ENCODE data around the gene CFAP54. TPM values are rescaled to one million over a fixed set of nuclear protein-coding genes. Genes with fewer than 3 reads are reported as not detected.

Gene CFAP54
- total RNA-seq, 1 donor from 2014 or later: 1.1 TPM

GRCh38 chr12:96497855-96498254, 8.5 kb downstream of the CFAP54 start:
- no peaks in the 10 kb centered on the region for H4K20me1 ChIP-seq (ENCODE audit: insufficient read depth, low read length)
- no peaks in the 10 kb centered on the region for H3K9me3 Mint-ChIP-seq (ENCODE audit: unreplicated experiment)
- H3K4me1 ChIP-seq (ENCODE audit: insufficient read depth, low read length): peaks cover 10% of the 10 kb centered on the region
- H3K27me3 Mint-ChIP-seq (ENCODE audit: low read depth, unreplicated experiment): no peaks in the 10 kb centered on the region
- FAIRE-seq (no peak), DNase-seq (ENCODE audit: low read depth) (no peak)
- H3K79me2 ChIP-seq (ENCODE audit: insufficient read depth, low read length): no peaks in the 10 kb centered on the region
- H3K9ac ChIP-seq (ENCODE audit: low read length): no peak overlapping the region
- no peak overlapping the region for H3K4me3 ChIP-seq (ENCODE audit: insufficient read depth, low read depth, low read length)
- no peaks in the 10 kb centered on the region for H3K27me3 ChIP-seq (ENCODE audit: insufficient read depth, low read length)
- no peaks in the 10 kb centered on the region for H3K36me3 ChIP-seq (ENCODE audit: insufficient read depth, low read length)
- H3K9me3 ChIP-seq (ENCODE audit: insufficient read depth, low read depth, low read length): no peaks in the 10 kb centered on the region
- TF ChIP-seq CTCF (IDR thresholded peaks at IDR 0.05; ENCODE audit: insufficient read depth, low read depth, low read length) (no peak), EZH2 (IDR thresholded peaks at IDR 0.05; ENCODE audit: insufficient read depth, low read length) (no peak)
- no peak overlapping the region for H3K4me2 ChIP-seq (ENCODE audit: low read length)
- H2AFZ ChIP-seq (ENCODE audit: low read depth, low read length): no peak overlapping the region
- H3K27ac Mint-ChIP-seq (ENCODE audit: unreplicated experiment): no peak overlapping the region
- no peak overlapping the region for H3K4me3 Mint-ChIP-seq (ENCODE audit: unreplicated experiment)
- H3K4me1 Mint-ChIP-seq (ENCODE audit: low read depth, unreplicated experiment): peaks cover 26% of the 10 kb centered on the region
- H3K27ac ChIP-seq (ENCODE audit: low read depth, low read length): no peak overlapping the region
- H3K36me3 Mint-ChIP-seq (ENCODE audit: low read depth, unreplicated experiment): no peaks in the 10 kb centered on the region

- Mint-ChIP-seq H3K9me3 (ENCODE audit: unreplicated experiment) (no peaks in the 10 kb centered on the region), H3K27me3 (ENCODE audit: low read depth, unreplicated experiment) (no peaks in the 10 kb centered on the region), H3K4me1 (ENCODE audit: low read depth, unreplicated experiment) (peaks cover 26% of the 10 kb centered on the region), H3K4me3 (ENCODE audit: unreplicated experiment) (no peak overlapping the region), H3K27ac (ENCODE audit: unreplicated experiment) (peak overlapping the region; percentile 92), H3K36me3 (ENCODE audit: low read depth, unreplicated experiment) (no peaks in the 10 kb centered on the region)
- H3K9ac ChIP-seq (ENCODE audit: low read length): no peak overlapping the region
- no peaks in the 10 kb centered on the region for H3K79me2 ChIP-seq (ENCODE audit: insufficient read depth, low read length)
- no peak overlapping the region for H2AFZ ChIP-seq (ENCODE audit: low read depth, low read length)
- H4K20me1 ChIP-seq (ENCODE audit: insufficient read depth, low read length): no peaks in the 10 kb centered on the region
- FAIRE-seq (no peak), DNase-seq (ENCODE audit: low read depth) (no peak)
- no peaks in the 10 kb centered on the region for H3K27me3 ChIP-seq (ENCODE audit: insufficient read depth, low read length)
- H3K4me1 ChIP-seq (ENCODE audit: insufficient read depth, low read length): peaks cover 10% of the 10 kb centered on the region
- no peak for TF ChIP-seq CTCF (IDR thresholded peaks at IDR 0.05; ENCODE audit: insufficient read depth, low read depth, low read length)
- no peak for TF ChIP-seq EZH2 (IDR thresholded peaks at IDR 0.05; ENCODE audit: insufficient read depth, low read length)
- no peak overlapping the region for H3K4me2 ChIP-seq (ENCODE audit: low read length)
- no peak overlapping the region for H3K4me3 ChIP-seq (ENCODE audit: insufficient read depth, low read depth, low read length)
- peak overlapping the region; percentile 46 for H3K27ac ChIP-seq (ENCODE audit: low read depth, low read length)
- H3K9me3 ChIP-seq (ENCODE audit: insufficient read depth, low read depth, low read length): no peaks in the 10 kb centered on the region
- H3K36me3 ChIP-seq (ENCODE audit: insufficient read depth, low read length): no peaks in the 10 kb centered on the region
Observed at GRCh38 chr12:96500693-96501092, 11.3 kb downstream of the CFAP54 start.

GRCh38 chr12:96501133-96501761, 11.9 kb downstream of the CFAP54 start:
- Mint-ChIP-seq H3K4me3 (ENCODE audit: unreplicated experiment) (no peak overlapping the region), H3K9me3 (ENCODE audit: unreplicated experiment) (no peaks in the 10 kb centered on the region), H3K27me3 (ENCODE audit: low read depth, unreplicated experiment) (no peaks in the 10 kb centered on the region), H3K4me1 (ENCODE audit: low read depth, unreplicated experiment) (peaks cover 26% of the 10 kb centered on the region), H3K36me3 (ENCODE audit: low read depth, unreplicated experiment) (no peaks in the 10 kb centered on the region), H3K27ac (ENCODE audit: unreplicated experiment) (peak overlapping the region; percentile 92)
- Histone ChIP-seq H3K36me3 (ENCODE audit: insufficient read depth, low read length) (no peaks in the 10 kb centered on the region), H3K9me3 (ENCODE audit: insufficient read depth, low read depth, low read length) (no peaks in the 10 kb centered on the region), H3K4me2 (ENCODE audit: low read length) (peak overlapping the region; percentile 12), H2AFZ (ENCODE audit: low read depth, low read length) (peak overlapping the region; percentile 61), H3K9ac (ENCODE audit: low read length) (no peak overlapping the region), H3K79me2 (ENCODE audit: insufficient read depth, low read length) (no peaks in the 10 kb centered on the region), H3K27ac (ENCODE audit: low read depth, low read length) (peak overlapping the region; percentile 46), H3K27me3 (ENCODE audit: insufficient read depth, low read length) (no peaks in the 10 kb centered on the region), H3K4me3 (ENCODE audit: insufficient read depth, low read depth, low read length) (no peak overlapping the region), H4K20me1 (ENCODE audit: insufficient read depth, low read length) (no peaks in the 10 kb centered on the region), H3K4me1 (ENCODE audit: insufficient read depth, low read length) (peaks cover 10% of the 10 kb centered on the region)
- no peak for TF ChIP-seq EZH2 (IDR thresholded peaks at IDR 0.05; ENCODE audit: insufficient read depth, low read length)
- TF ChIP-seq CTCF (IDR thresholded peaks at IDR 0.05; ENCODE audit: insufficient read depth, low read depth, low read length): no peak
- peak; percentile 64 for DNase-seq (ENCODE audit: low read depth)
- FAIRE-seq: peak; percentile 54
